GM19035 (cell line): ENCODE measurements around the gene ZAR1L.

Experiments
- ATAC-seq: cut with Tn5 transposase; IDR thresholded peaks from one replicate; pipeline ENCODE4 v1.9.1; 2021; ENCODE audit not compliant: unreplicated experiment

Gene ZAR1L

GRCh38 chr13:32302461-32302860, 12.7 kb downstream of the ZAR1L start:
- no peak for ATAC-seq

- no peak for ATAC-seq
Measured at GRCh38 chr13:32300920-32301319, 14.2 kb downstream of the ZAR1L start.

GRCh38 chr13:32300406-32300805, 14.8 kb downstream of the ZAR1L start:
- ATAC-seq, result no peak

GRCh38 chr13:32299893-32300292, 15.3 kb downstream of the ZAR1L start:
- ATAC-seq, result no peak

- no peak for ATAC-seq
Measured at GRCh38 chr13:32298695-32299094, 16.5 kb downstream of the ZAR1L start.

- ATAC-seq, result no peak
Measured at GRCh38 chr13:32297206-32297605, 18.0 kb downstream of the ZAR1L start.

- ATAC-seq, result no peak
Measured at GRCh38 chr13:32285633-32285965, 29.6 kb downstream of the ZAR1L start.

- ATAC-seq, result no peak
Measured at GRCh38 chr13:32284927-32285632, 30.1 kb downstream of the ZAR1L start.

- no peak for ATAC-seq
Measured at GRCh38 chr13:32282096-32282711, 33.0 kb downstream of the ZAR1L start.

GRCh38 chr13:32281096-32281495, 34.1 kb downstream of the ZAR1L start:
- ATAC-seq, result no peak

GRCh38 chr13:32278426-32278825, 36.7 kb downstream of the ZAR1L start:
- no peak for ATAC-seq

- no peak for ATAC-seq
Measured at GRCh38 chr13:32277839-32278238, 37.3 kb downstream of the ZAR1L start.

GRCh38 chr13:32272021-32272683, 43.0 kb downstream of the ZAR1L start:
- no peak for ATAC-seq

GRCh38 chr13:32267836-32268439, 47.2 kb downstream of the ZAR1L start:
- peak; percentile 49 for ATAC-seq

- no peak for ATAC-seq
Measured at GRCh38 chr13:32266130-32266529, 49.0 kb downstream of the ZAR1L start.

GRCh38 chr13:32265726-32266125, 49.4 kb downstream of the ZAR1L start:
- no peak for ATAC-seq

- ATAC-seq, result no peak
Measured at GRCh38 chr13:32264407-32264806, 50.8 kb downstream of the ZAR1L start.

GRCh38 chr13:32262619-32263018, 52.5 kb downstream of the ZAR1L start:
- no peak for ATAC-seq

GRCh38 chr13:32262165-32262564, 53.0 kb downstream of the ZAR1L start:
- no peak for ATAC-seq

GRCh38 chr13:32261567-32261966, 53.6 kb downstream of the ZAR1L start:
- ATAC-seq, result no peak

- ATAC-seq, result no peak
Measured at GRCh38 chr13:32259116-32259515, 56.0 kb downstream of the ZAR1L start.

GRCh38 chr13:32257649-32258048, 57.5 kb downstream of the ZAR1L start:
- no peak for ATAC-seq
